ENCODE measurements around the gene SLC44A5.

The SLC44A5 gene

GRCh38 chr1:75559800-75560199 lies 51.1 kb downstream of the SLC44A5 start:
- Mint-ChIP-seq H3K9me3 (no peaks in the 10 kb centered on the region), H3K4me3 (no peak overlapping the region), H3K27ac (no peak overlapping the region), H3K27me3 (ENCODE audit: low read depth, poor library complexity) (no peaks in the 10 kb centered on the region), H3K36me3 (ENCODE audit: low read depth) (no peaks in the 10 kb centered on the region), H3K4me1 (no peaks in the 10 kb centered on the region)
- TF ChIP-seq, protein P1, sequence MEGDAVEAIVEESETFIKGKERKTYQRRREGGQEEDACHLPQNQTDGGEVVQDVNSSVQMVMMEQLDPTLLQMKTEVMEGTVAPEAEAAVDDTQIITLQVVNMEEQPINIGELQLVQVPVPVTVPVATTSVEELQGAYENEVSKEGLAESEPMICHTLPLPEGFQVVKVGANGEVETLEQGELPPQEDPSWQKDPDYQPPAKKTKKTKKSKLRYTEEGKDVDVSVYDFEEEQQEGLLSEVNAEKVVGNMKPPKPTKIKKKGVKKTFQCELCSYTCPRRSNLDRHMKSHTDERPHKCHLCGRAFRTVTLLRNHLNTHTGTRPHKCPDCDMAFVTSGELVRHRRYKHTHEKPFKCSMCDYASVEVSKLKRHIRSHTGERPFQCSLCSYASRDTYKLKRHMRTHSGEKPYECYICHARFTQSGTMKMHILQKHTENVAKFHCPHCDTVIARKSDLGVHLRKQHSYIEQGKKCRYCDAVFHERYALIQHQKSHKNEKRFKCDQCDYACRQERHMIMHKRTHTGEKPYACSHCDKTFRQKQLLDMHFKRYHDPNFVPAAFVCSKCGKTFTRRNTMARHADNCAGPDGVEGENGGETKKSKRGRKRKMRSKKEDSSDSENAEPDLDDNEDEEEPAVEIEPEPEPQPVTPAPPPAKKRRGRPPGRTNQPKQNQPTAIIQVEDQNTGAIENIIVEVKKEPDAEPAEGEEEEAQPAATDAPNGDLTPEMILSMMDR (IDR thresholded peaks at IDR 0.05) = no peak
- no peak for DNase-seq

DNA sequence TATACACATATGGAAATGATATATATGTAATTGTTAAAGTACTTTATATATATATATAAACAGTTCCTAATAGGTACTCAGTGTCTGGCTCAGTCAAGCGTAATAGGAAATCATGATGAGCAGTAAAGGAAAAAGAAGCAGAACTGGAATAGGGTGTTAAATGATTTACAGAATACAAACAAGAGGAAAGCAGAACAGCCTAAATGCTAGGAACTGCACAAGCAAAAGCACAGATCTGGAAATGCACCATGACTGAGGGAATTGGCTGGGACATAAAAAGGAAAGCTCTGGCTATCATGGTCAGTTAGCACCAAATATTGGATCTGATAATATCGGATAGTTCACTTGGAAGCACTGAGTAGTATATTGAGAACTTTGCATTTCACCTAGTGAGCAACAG lies 51.8 kb downstream of the SLC44A5 start:
- no peaks in the 10 kb centered on the region for H3K4me1 Mint-ChIP-seq
- no peak for DNase-seq
- TF ChIP-seq, protein P1 (IDR thresholded peaks at IDR 0.05) = no peak
- no peak overlapping the region for H3K4me3 Mint-ChIP-seq
- no peaks in the 10 kb centered on the region for H3K36me3 Mint-ChIP-seq (ENCODE audit: low read depth)
- H3K27ac Mint-ChIP-seq = no peak overlapping the region
- H3K9me3 Mint-ChIP-seq = no peaks in the 10 kb centered on the region
- no peaks in the 10 kb centered on the region for H3K27me3 Mint-ChIP-seq (ENCODE audit: low read depth, poor library complexity)

DNA sequence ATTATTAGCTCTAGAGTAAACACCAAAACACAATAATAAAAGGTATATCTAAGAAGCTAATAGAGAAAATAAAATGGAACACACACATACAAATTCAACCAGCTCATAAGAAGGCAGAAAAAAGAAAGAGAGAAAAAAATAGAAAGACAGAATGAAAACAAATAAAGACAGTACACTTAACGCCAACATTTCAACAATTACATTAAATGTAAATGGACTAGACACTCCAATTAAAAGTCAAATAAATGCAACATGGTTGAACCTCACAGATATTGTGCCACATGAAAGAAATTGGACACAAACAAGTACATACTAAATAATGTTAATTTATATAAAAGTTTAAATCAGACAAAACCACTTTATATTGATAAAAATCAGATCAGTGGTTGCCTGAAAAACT lies 56.0 kb downstream of the SLC44A5 start:
- TF ChIP-seq, protein P1 (IDR thresholded peaks at IDR 0.05) = no peak
- Mint-ChIP-seq H3K4me3 (no peak overlapping the region), H3K27me3 (ENCODE audit: low read depth, poor library complexity) (no peaks in the 10 kb centered on the region), H3K27ac (no peak overlapping the region), H3K36me3 (ENCODE audit: low read depth) (no peaks in the 10 kb centered on the region), H3K9me3 (no peaks in the 10 kb centered on the region), H3K4me1 (peaks cover 5% of the 10 kb centered on the region)
- DNase-seq = no peak

DNA sequence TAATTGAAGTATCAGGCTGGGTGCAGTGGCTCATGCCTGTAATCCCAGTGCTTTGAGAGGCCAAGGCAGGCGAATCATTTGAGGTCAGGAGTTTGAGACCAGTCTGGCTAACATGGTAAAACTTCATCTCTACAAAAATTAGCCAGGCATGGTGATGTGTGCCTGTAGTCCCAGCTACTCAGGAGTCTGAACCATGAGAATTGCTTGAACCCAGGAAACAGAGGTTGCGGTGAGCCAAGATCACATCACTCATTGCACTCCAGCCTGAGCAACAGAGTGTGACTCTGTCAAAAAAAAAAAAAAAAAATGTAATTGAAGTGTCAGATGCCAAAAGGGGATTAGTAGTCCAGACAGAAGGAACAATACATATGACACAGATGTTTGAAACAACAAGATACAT lies 56.7 kb downstream of the SLC44A5 start:
- Mint-ChIP-seq H3K27me3 (ENCODE audit: low read depth, poor library complexity) (no peaks in the 10 kb centered on the region), H3K4me3 (no peak overlapping the region), H3K36me3 (ENCODE audit: low read depth) (no peaks in the 10 kb centered on the region), H3K4me1 (peaks cover 5% of the 10 kb centered on the region), H3K9me3 (no peaks in the 10 kb centered on the region), H3K27ac (no peak overlapping the region)
- TF ChIP-seq, protein P1 (IDR thresholded peaks at IDR 0.05) = no peak
- DNase-seq = no peak

DNA sequence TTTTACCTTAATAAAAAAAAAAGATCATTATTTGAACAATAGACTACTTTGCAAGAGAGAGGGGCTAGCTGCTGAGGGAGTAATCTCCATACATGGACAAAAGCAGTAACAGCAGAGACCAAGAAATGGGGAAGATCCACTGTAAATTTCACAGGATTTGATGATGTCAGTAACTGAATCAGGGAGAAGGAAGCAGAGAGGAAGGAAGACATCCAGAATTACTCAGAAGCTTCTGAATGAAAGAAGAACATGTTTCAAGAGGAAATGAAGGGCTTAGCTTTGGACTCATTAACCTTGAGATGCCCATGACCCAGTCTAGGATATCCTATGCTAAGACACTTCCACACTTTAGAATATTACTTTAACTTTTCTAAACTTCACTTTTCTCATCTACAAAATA lies 60.4 kb downstream of the SLC44A5 start:
- DNase-seq = no peak
- H3K4me1 Mint-ChIP-seq = peaks cover 5% of the 10 kb centered on the region
- TF ChIP-seq, protein P1 (IDR thresholded peaks at IDR 0.05) = no peak
- no peak overlapping the region for H3K4me3 Mint-ChIP-seq
- H3K9me3 Mint-ChIP-seq = no peaks in the 10 kb centered on the region
- no peaks in the 10 kb centered on the region for H3K36me3 Mint-ChIP-seq (ENCODE audit: low read depth)
- H3K27ac Mint-ChIP-seq = no peak overlapping the region
- H3K27me3 Mint-ChIP-seq (ENCODE audit: low read depth, poor library complexity) = no peaks in the 10 kb centered on the region

DNA sequence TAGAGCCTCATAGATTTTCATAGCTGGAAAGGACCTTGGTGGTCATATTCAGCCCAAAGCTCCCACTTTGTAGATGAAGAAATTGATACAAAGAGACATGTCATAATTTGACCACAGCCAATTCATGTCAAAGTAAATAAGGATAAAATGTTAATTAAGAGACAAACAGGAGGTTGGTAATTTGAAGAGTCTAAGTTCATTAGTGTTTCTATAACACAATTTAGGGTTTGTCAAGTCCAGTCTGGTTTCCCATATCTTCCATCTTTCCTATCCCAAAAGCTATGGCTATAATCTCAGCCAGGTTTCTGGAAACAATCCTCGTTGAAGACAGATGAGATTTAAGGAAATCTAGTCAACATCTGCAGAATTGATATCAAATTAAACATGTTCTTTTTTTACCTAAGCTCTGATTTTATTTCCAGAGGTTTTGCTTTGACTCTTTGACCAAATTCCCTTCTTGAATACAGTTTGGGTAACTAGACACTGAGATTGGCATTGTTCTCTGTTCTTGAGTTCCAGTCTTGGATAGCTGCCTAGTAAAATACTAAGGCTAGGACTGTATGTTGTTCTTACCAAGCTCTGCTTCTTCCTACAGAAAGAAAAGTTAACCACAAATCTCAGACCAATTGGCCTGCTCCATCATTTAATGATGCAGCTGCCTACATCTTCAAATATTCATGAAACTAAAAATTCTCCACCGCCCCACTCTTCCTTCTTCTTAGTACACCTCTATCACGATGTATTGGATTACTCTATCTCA lies 62.0 kb downstream of the SLC44A5 start:
- Mint-ChIP-seq H3K4me1 (peaks cover 5% of the 10 kb centered on the region), H3K27ac (no peak overlapping the region), H3K36me3 (ENCODE audit: low read depth) (no peaks in the 10 kb centered on the region), H3K4me3 (no peak overlapping the region), H3K27me3 (ENCODE audit: low read depth, poor library complexity) (no peaks in the 10 kb centered on the region), H3K9me3 (no peaks in the 10 kb centered on the region)
- DNase-seq = no peak
- TF ChIP-seq, protein P1 (IDR thresholded peaks at IDR 0.05) = no peak
